H7 (cell line): ENCODE results near the gene ASTN1. TPM values are rescaled to one million over a fixed set of nuclear protein-coding genes. Genes with fewer than 3 reads are reported as not detected.

Experiments
- DNase-seq: peaks from one replicate; pipeline ENCODE4 v3.0.0; 2012
- H3K27me3 ChIP-seq: 2 replicates; pipeline ENCODE4 v1.6.0; 2011; ENCODE audit warnings: mild to moderate bottlenecking, low read length; ENCODE audit not compliant: control insufficient read depth, insufficient read depth
- H3K36me3 ChIP-seq: replicated peaks from 2 replicates; pipeline ENCODE4 v1.5.1; 2011; ENCODE audit warnings: low read length; ENCODE audit not compliant: control insufficient read depth, insufficient read depth
- H3K4me3 ChIP-seq: 2 replicates; pipeline ENCODE4 v1.5.1; 2011; ENCODE audit warnings: low read depth, mild to moderate bottlenecking, control low read depth, low read length, moderate library complexity; ENCODE audit not compliant: insufficient read depth
- total RNA-seq: library from RNA; depleted of rRNA; stranded (reverse); fragments of >200 nt; shearing (Covaris generic); gene quantifications from 2 replicates; pipeline ENCODE4 v1.2.3, GENCODE V29; 2014; rRNA removed

The ASTN1 gene
- total RNA-seq: 0.41 and 0.48 TPM in 2 replicates

DNA sequence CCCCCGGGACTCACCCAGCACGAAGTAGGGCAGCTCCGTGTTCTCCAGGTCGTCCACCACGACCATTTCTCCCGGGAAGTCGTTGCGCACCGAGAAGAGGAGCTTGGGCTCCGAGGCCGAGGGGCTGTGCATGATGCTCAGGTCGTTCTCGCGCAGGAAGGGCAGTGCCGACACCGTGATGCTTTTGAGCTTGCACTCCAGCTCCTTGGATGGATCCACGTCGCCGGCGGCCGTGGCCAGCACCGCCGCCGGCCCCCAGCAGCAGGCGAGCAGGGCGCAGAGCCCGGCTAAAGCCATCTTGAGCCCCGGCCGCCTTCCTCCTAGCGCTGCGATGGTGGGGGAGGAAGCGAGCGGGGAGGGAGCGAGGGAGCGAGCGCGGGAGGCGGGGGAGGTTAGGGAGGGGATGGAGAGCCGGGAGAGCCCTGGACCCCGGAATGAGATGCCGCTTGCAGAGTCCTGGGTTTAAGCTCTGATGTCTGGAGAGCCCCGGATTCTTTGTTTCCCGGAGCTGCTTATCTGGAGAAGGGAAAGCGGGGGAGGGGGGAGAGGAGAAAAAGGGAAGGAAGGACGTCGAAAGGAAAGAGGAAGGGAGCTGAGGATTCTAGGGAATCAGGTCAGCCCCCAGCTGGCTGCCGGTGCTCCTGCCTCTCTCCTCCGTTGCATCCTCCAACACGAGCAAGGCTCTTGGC, at the start of gene ASTN1:
ASTN1 (minus strand) TSS at position 333 of the 689 bp plus-strand sequence; CDS start at position 297, 36 bp downstream.
- peak; percentile 86 for DNase-seq
- Histone ChIP-seq H3K27me3 (peaks cover 74% of the 10 kb centered on the region), H3K4me3 (peak within 1 kb of the TSS; percentile 71), H3K36me3 (no peaks in the 10 kb centered on the region)

DNA sequence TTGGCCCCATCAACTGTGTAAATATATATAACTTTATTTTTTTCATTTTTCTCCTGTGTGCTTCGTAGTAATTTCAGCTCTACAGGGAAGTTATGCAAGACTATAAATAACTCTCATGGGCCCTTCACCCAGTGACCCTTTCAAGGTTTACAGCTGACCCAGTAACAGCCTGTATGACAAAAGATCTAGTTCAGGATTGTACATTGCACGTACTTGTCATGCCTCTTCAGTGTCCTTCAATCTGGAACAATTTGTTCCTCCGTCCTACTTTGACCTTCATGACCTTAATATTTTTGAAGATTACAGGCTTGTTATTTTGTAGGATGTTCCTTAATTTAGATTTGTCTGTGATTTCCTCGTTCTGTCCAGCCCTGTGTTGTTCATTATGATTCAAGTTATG, 46.7 kb upstream of the ASTN1 start:
- no peaks in the 10 kb centered on the region for H3K36me3 ChIP-seq
- peaks cover 14% of the 10 kb centered on the region for H3K27me3 ChIP-seq
- H3K4me3 ChIP-seq: no peak overlapping the region
- no peak for DNase-seq

DNA sequence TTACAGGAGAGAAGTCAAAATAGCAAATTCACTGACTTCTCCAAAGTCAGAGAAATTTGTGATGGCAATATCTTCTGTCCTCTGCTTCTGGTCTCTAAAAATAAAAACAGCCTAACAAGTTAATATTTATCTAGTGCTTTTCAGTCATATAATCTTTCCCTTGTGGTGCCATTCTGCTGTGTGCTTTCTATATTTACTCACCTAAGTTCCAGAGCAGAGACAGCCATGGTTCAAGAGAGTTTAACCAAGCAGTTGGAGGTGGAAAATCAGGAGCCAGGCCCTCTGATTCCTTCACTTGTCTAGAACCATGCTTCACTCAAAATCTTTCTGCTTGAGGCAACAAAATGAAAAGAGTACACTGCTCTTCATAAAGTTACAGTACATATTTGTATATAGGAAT, 45.6 kb upstream of the ASTN1 start:
- no peaks in the 10 kb centered on the region for H3K36me3 ChIP-seq

DNA sequence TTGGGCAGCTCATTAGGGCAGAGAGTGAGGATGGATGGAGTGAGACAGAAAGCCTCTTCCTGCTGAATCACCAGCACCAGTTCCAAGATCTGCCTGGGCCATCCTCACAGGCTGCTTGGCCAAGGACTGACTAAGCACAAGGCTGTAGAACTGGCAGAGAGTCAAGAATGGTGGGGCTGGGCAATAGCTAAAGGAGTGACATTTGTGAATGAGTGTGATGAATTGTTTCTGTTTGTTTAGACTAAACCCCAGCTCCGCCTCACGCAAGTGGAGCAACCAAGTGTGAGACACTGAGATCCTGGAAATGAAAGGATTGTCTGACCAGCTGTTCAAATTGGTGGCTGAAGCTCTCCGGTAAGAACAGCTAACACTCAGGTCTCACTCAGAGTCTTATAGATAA, 44.8 kb upstream of the ASTN1 start:
- H3K4me3 ChIP-seq: no peak overlapping the region
- peaks cover 14% of the 10 kb centered on the region for H3K27me3 ChIP-seq
- no peaks in the 10 kb centered on the region for H3K36me3 ChIP-seq
- DNase-seq: no peak

More for the DNA sequence above, 45.6 kb upstream of the ASTN1 start:
- DNase-seq: no peak
- Histone ChIP-seq H3K4me3 (no peak overlapping the region), H3K27me3 (peaks cover 14% of the 10 kb centered on the region)

DNA sequence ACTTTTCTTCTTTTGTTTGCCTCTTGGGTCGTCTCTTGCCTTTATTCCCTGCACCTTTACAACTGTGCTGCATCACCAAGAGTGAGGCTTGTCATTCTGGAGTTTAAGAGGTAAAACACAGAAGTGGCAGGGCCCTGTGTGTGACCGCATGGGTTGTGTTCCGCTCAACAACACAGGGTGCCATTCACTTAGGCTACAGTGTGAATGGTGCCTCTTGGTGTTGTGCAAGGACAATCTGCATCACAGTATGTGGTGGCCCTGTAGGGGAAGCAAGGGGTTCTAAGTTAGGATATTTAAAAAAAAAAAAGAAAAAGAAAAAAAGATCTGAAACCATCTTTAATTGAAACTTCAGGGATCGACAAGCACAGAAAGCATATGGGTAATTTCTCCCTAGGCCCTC, 44.4 kb upstream of the ASTN1 start:
- Histone ChIP-seq H3K27me3 (peaks cover 14% of the 10 kb centered on the region), H3K36me3 (no peaks in the 10 kb centered on the region), H3K4me3 (no peak overlapping the region)
- DNase-seq: no peak

DNA sequence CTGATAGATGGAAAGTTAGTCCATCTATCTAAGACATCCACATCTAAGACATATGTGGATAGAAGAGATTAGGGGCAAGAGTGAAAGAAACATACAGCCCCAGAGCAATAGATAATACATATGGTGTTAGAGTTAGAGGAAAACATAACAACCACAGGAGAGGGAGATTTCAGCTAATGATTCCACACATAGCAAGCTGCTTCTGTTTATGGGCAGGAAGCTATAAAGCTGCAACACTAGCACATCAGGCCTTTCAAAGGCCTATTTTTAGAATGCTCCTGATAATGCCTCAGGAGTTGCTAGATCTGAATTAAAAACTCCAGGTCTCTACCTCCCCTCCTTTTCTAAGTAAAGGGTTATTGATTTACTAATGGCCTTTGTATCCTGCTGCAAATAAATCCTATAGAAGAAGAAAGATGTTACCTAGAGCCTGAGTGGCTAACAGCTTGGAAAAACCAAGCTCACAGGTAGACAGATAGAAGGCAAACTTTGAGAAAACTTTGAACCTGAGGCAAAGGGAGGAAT, 42.4 kb upstream of the ASTN1 start:
- Histone ChIP-seq H3K27me3 (peaks cover 14% of the 10 kb centered on the region), H3K4me3 (no peak overlapping the region), H3K36me3 (no peaks in the 10 kb centered on the region)
- DNase-seq: no peak

DNA sequence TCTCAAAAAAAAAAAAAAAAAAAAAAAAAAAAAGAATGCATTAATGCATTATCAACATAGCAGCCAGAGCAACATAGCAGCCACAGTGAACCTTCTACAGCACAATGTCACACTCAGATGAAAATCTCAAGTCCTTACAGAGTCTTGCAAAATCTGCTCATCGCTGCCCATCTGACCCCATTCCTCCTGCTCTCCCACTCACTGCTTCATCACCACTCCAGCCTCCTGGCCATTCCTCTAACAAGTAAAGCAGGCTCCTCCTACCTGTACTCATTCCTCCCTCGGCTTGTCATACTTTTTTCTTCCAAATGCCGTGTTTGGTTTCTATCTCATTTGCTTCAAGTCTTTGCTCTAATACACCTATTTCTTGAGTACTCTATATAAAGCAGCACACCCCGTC, 35.8 kb upstream of the ASTN1 start:
- no peak for DNase-seq
- Histone ChIP-seq H3K36me3 (no peaks in the 10 kb centered on the region), H3K27me3 (no peaks in the 10 kb centered on the region), H3K4me3 (no peak overlapping the region)

DNA sequence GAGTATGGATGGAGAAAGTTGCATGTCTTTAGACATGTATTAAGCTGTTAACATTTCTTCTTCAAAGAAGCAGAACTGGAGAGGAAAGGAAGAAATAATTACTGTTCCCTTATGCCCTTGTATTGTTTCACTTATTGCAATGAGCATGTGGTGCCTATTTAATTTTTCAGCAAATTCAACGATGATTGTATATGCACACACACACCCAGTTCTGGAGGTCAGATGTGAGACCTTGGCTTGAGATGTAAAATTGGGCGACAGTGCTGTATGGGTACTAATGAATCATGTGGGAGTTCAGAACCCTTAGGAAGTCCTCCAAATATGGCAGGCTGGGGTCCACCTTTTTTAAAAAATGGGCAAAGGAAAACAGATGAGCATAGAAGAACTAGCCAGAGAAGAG, 33.7 kb upstream of the ASTN1 start:
- no peaks in the 10 kb centered on the region for H3K36me3 ChIP-seq
- no peak for DNase-seq
- H3K27me3 ChIP-seq: no peaks in the 10 kb centered on the region; the same call in 1 of the 2 replicates
- H3K4me3 ChIP-seq: no peak overlapping the region

DNA sequence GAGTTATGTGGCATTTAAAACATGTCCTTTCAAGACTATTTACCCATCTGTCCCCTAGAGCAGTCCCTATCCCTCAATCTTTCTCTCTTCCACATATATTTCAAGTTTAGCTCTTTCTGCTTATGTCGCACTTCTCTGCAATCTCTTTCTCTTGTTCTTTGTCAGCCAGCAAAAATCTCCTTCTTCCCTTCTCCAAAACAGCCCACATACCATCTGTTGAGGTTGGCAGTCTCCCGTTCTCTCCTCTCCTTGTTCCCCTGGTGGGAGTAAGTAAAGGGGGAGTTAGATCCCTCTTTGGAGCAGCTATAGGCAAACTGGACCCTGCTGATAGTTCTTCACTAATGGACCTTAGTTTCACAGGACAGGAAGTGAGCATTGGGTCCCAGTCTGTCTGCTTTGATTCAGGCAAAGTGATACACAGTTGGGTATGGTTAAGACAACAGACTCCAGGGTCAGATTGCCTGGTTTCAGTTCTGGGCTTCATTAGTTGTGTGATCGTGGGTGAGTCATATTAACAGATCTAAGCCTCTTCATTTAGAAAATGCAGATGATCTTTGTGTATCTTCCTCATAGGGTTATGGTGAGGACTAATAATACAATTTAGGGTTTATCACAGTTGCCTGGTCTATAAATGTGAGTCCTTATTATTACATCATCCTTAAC, 25.9 kb upstream of the ASTN1 start:
- DNase-seq: no peak
- Histone ChIP-seq H3K36me3 (no peaks in the 10 kb centered on the region), H3K27me3 (no peaks in the 10 kb centered on the region; the same call in 1 of the 2 replicates), H3K4me3 (no peak overlapping the region)

DNA sequence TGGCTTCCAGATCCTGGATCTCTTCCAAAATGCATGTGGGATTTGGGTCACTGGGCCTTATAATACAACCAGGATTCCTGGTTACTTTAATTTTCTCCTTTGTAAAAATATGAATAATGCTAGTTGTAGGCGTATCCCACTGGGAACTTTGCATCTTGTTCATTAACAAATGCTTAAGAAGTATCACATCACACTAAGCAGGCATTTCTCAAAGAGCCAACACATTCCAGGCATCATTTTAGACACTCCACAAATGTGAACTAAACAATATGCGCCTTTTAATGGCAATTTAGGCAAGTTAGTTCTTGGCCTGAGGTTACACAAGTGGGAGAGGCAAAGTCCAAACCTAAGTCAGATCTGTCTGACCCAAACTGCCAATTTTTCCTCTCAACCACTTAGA, 22.1 kb upstream of the ASTN1 start:
- Histone ChIP-seq H3K36me3 (no peaks in the 10 kb centered on the region), H3K27me3 (no peaks in the 10 kb centered on the region; the same call in 1 of the 2 replicates), H3K4me3 (no peak overlapping the region)
- no peak for DNase-seq

DNA sequence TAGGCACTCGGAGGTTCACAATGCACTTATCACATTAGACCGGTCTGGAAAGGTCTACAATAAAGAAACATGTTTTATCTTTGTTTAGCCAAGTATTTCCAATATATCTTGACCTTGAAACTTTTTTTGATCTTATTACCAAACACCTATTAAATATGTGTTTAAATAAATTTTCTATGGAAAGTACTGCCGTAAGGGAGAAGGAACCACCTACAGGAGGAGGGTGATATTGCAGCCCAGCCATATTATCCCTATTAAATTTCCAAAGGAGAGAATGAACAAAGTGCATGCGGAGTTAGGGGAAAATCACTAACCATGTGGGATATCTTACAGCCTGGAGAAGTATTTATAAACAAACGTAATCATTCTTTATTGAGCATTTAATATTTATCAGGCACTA, 20.7 kb upstream of the ASTN1 start:
- no peaks in the 10 kb centered on the region for H3K36me3 ChIP-seq
- no peak overlapping the region for H3K4me3 ChIP-seq
- peaks cover 14% of the 10 kb centered on the region for H3K27me3 ChIP-seq
- DNase-seq: no peak

DNA sequence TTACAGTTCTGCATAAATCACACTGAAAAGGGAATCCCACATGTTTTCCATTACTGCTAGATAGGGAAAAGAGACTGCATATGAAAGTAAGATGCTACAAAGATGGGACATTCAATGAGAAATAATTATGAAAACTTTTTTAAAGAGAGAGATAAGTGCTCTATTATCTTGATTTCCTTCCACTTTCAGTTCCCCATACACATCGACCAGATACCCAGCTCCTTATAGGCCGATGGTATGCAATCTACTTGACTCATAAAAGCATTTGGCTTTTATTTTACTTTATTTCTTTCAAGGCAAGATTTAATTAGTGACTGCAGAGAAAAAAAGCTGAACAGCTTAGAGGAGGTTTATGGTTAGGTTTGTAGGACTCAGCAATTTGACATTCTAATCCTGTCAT, 19.3 kb upstream of the ASTN1 start:
- no peak for DNase-seq
- no peak overlapping the region for H3K4me3 ChIP-seq
- H3K36me3 ChIP-seq: no peaks in the 10 kb centered on the region
- H3K27me3 ChIP-seq: peaks cover 27% of the 10 kb centered on the region

DNA sequence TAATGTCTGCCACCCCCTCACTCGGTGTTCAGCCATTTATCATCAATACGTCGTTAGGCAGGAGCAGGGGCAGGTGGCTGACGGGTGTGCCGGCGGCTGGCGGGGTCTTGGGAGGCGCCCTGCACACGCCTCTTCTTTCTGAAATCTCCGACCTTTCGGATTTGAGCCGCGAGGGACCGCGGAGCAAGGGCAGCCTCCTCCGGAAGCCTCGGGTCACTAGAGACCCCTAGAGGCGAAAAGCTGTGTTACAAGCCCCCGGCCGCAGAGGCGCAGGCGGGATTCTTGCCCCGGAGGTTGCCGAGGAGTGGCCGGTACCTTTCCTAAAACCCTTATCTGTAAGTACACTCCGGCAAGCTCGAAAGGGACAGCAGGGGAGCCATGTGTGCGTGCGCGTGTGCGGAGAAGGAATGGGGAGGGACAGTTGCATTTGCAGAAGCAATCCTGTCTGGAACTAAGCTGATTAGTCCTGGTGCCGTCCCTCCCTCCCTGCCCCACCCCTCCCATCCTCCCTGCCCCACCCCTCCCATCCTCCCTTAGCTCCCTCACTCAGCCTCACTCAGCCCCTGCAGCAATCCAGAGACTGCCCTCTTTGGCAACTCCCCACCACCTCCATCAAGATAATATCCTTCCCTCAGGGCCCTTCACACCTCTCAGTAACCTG, 17.2 kb upstream of the ASTN1 start:
- H3K27me3 ChIP-seq: peaks cover 47% of the 10 kb centered on the region
- H3K36me3 ChIP-seq: no peaks in the 10 kb centered on the region
- H3K4me3 ChIP-seq: peak overlapping the region; percentile 41
- peak; percentile 91 for DNase-seq

DNA sequence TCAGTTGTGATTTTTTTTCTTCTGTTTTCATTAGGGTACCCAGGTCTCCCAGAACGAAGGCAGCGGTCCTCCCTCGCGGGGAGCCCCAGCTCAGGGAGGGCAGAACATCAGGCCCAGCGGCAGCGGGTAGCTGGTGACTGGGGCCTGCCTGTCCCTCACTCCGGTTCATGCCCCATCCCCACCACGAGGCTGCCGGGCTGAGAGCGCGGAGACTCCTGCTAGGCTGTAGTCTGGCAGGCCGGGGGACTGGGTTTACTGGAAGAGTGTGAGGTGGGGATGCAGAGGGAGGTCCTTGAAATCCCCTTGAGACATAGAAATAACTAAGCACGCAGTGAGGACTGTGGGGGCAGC, 16.7 kb upstream of the ASTN1 start:
- no peaks in the 10 kb centered on the region for H3K36me3 ChIP-seq
- H3K27me3 ChIP-seq: peaks cover 49% of the 10 kb centered on the region
- peak overlapping the region; percentile 41; the same call in 1 of the 2 replicates for H3K4me3 ChIP-seq
- peak; percentile 74 for DNase-seq
